GM12874 (cell line): Measurements from ENCODE around the gene CACNA1H.

Experiments used
- CTCF ChIP-seq: IDR thresholded peaks from 2 replicates; pipeline ENCODE4 v1.5.1; 2011; ENCODE audit warnings: low read depth, mild to moderate bottlenecking, control low read depth, low read length, moderate library complexity; ENCODE audit not compliant: insufficient read depth

The CACNA1H gene

DNA sequence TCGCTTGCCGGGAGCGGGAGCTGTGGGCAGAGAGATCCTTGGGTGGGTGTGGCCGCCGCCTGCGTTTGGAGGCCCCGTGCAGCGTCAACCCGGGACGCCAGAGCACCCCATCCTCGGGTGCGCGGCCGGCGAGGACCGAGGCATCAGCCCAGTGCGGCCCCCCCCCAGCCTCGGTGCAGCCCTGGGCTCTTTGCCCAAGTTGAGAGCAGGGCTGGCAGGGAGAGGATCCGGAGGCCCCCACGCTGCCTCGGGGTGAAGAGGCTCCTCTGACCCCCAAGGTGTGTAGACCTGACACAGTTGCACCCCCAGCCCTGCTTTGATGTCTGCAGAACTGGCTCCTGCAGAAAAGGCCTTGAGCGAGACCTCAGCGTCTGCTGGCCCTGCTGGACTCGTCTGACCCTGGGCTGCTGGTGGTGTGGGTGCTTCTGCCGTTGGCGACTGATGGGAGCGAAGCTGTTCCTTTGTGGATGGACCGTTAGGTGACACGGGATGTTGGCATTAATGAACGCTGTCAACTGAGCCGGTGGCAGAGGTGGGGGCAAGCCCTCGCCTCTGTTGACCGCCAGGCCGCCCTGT lies 8.0 kb downstream of the CACNA1H start:
- TF ChIP-seq CTCF = no peak

GRCh38 chr16:1162701-1163566 lies 10.0 kb downstream of the CACNA1H start:
- no peak for TF ChIP-seq CTCF

GRCh38 chr16:1163567-1164055 lies 10.7 kb downstream of the CACNA1H start:
- no peak for TF ChIP-seq CTCF

- no peak for TF ChIP-seq CTCF
These were observed 11.5 kb downstream of the CACNA1H start for GRCh38 chr16:1164382-1164781.

DNA sequence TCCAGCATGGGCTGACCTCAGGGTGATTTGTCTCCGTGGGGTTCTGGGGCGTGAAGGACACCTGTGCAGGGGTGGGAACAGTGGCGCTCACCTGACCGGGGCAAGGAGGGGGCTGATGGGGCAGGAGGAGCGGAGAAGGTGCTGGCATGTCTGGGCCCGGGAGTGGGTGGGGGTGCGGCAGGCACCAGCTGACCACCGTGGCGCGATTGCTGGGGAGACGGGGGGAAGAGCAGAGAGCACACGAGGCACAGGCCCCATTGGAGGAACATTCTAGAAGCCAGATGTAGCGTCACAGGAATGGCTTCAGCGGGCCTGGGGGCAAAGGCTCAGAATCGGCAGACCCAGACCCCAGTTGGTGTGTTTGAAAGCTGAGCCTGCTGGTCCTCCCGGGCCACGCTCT lies 12.1 kb downstream of the CACNA1H start:
- no peak for TF ChIP-seq CTCF

DNA sequence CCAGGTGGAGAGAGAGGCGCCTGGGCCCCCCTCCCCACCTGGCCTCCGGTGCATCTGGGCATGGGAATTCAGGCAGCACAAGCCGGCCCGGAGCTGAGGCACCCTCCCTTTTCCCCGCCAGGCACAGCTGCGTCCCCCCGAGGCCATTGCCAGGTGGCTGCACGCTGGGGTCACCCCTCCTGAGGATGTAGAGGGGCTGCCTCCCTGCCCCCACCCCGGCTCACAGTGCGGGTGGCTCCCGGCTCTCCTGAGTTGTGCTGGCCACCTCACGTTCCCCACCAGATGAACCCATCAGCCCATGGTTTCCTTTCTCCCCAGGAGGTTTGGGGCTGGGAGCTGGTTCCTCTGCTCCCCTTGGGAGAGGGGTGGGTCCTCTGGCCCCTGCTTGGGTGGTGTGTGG lies 12.6 kb downstream of the CACNA1H start:
- no peak for TF ChIP-seq CTCF

DNA sequence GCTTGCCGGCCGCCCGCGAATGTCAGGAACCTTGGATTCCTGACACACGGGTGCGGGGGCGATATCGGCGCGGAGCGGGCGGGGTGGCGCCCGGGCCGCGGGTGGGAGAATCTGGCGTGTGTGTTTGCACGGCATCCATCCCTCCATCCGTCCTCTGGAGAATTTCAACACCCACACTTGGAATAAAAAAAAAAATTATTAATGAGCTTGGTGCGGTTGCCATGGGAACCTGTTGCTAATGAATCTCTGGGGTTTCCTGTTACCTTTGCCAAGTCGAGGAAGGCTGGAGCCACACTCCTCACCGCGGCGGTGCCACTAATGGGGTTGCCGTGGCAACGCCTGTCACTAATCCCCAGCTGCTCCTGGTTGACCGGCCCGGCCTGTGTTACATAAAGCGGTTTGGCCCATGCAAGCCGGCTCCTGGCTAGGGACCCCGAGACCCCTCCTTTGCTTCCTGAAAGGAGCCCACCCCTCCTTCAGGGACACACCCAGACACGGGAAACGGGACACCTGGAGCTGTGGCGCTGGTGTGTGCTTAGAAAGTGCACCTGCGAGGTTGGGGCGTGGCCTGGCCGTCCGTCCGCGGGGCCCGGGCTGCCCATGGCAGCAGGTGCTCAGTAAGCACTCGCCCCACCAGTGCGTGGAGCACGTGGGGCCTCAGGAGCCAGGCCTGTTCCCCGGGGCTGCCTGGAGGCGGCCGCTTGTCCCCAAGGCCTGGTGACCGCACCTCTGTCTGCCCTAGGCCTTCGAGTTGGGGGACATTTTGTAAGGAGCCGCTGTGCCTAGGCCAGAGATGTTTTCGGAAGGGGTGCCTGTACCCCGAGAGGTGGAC lies 14.6 kb downstream of the CACNA1H start:
- no peak for TF ChIP-seq CTCF
